K562 (cell line): ENCODE results near the gene MRPL27.

Experiments
- ARNT ChIP-seq, 2 experiments: fragments of 450-650 bp; IDR thresholded peaks; 2 replicates each; pipeline ENCODE4 v1.6.1; 2016; ENCODE audit warnings: mild to moderate bottlenecking in 1 of 2
- GATAD2B ChIP-seq: fragments of 450-650 bp; IDR thresholded peaks from 2 replicates; pipeline ENCODE4 v1.6.1; 2017; ENCODE audit warnings: mild to moderate bottlenecking, borderline replicate concordance
- IRF1 ChIP-seq: sonication (generic); formaldehyde crosslinking; IDR thresholded peaks from 2 replicates; pipeline ENCODE4 v1.8.0; 2022; ENCODE audit warnings: missing genetic modification reagents, mild to moderate bottlenecking, borderline replicate concordance

- no peak for TF ChIP-seq ARNT (IDR thresholded peaks at IDR 0.05)
- no peak for TF ChIP-seq GATAD2B
- TF ChIP-seq IRF1 (CRISPR knock-in tag), result no peak
Observed at GRCh38 chr17:50352693-50353599, 20.0 kb downstream of the MRPL27 start.
